BE2C (cell line): ENCODE measurements around the gene ROMO1.

Experiments
- DNase-seq: peaks from one replicate; pipeline ENCODE4 v3.0.0-alpha.2; 2020
- H3K27me3 ChIP-seq: fragments of 250-450 bp; sonication (Bioruptor Pico); 2 replicates; pipeline ENCODE4 v1.5.1; 2020; ENCODE audit warnings: mild to moderate bottlenecking
- H3K36me3 ChIP-seq: fragments of 250-450 bp; sonication (Bioruptor Pico); 2 replicates; pipeline ENCODE4 v1.5.1; 2020; ENCODE audit warnings: mild to moderate bottlenecking
- H3K4me1 ChIP-seq: fragments of 250-450 bp; sonication (Bioruptor Pico); 2 replicates; pipeline ENCODE4 v1.5.1; 2020
- H3K4me3 ChIP-seq: 2 replicates; pipeline ENCODE4 v1.5.1; 2011; ENCODE audit warnings: low read depth, low read length
- H3K9me3 ChIP-seq: fragments of 250-450 bp; sonication (Bioruptor Pico); 2 replicates; pipeline ENCODE4 v1.5.1; 2020
- CTCF ChIP-seq: IDR thresholded peaks from 2 replicates; pipeline ENCODE4 v1.5.1; 2012; ENCODE audit warnings: mild to moderate bottlenecking, low read depth, low read length

ROMO1 gene

GRCh38 chr20:35737865-35738333, 38.7 kb downstream of the ROMO1 start:
- peaks cover 10% of the 10 kb centered on the region for H3K4me1 ChIP-seq
- H3K4me3 ChIP-seq: no peak overlapping the region
- 0 out of 2 replicates have a peak, but pooled peaks cover 3% of the 10 kb centered on the region for H3K27me3 ChIP-seq
- H3K36me3 ChIP-seq: peaks cover 89% of the 10 kb centered on the region
- H3K9me3 ChIP-seq: no peaks in the 10 kb centered on the region
- no peak for DNase-seq
- no peak for TF ChIP-seq CTCF

GRCh38 chr20:35738410-35739179, 39.4 kb downstream of the ROMO1 start:
- TF ChIP-seq CTCF: no peak
- peaks cover 82% of the 10 kb centered on the region for H3K36me3 ChIP-seq
- peaks cover 14% of the 10 kb centered on the region for H3K4me1 ChIP-seq
- 0 out of 2 replicates have a peak, but pooled peaks cover 3% of the 10 kb centered on the region for H3K27me3 ChIP-seq
- H3K9me3 ChIP-seq: no peaks in the 10 kb centered on the region
- H3K4me3 ChIP-seq: peak overlapping the region; percentile 8; the same call in 1 of the 2 replicates
- DNase-seq: no peak

DNA sequence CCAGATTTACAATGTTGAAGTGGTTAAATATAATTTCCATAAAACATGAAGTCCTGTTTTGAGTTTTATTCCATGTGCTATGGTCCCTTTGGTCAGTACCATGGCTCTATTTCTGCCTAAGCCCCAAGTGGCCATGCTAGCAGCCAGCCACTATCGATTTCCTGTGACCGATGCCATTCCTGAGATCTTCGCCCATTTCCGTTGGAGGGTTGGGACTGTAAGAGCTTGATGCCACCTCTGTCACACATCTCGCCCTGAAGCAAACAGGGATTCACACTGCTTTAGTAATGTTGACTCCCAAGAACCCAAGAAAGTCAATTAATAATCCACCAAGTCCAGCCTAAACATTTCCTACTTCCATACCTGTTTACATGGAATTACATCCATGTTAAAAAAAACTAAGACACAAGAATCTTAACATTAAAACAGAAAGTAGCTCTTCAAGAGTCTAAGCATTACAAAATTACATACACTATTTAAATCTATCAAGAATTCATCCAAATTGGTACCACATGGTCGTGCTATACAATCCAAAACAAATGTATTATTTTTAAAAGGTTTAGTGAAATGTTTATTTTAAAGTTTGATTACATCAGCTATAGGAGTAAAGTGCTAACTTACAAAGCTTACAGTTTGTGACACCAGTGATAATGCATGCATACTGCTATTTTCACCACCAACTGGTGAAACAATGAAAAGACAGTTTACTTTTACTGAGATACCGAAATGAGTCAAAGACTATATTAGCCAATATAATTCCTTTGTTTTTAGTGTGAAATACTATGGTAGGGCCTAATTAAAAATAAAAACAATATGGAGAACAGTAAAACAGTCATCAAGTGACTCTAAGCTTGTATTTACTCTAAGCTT, 40.3 kb downstream of the ROMO1 start:
- DNase-seq: peak; percentile 28

GRCh38 chr20:35741892-35742740, 42.9 kb downstream of the ROMO1 start, which contains the start of gene RBM39:
Gene RBM39, minus strand, starts transcription at chr20:35742260. Its CDS starts 1,386 bp downstream, at chr20:35740874.
- Histone ChIP-seq H3K4me1 (peaks cover 10% of the 10 kb centered on the region), H3K27me3 (no peaks in the 10 kb centered on the region), H3K9me3 (no peaks in the 10 kb centered on the region), H3K4me3 (peak within 1 kb of the TSS; percentile 87), H3K36me3 (peaks cover 47% of the 10 kb centered on the region)
- peak; percentile 100 for DNase-seq
- TF ChIP-seq CTCF: peak; percentile 51

More for the DNA sequence above, 40.3 kb downstream of the ROMO1 start:
- H3K27me3 ChIP-seq: no peaks in the 10 kb centered on the region
- H3K4me1 ChIP-seq: peaks cover 14% of the 10 kb centered on the region
- TF ChIP-seq CTCF: peak; percentile 25
- peak overlapping the region; percentile 75 for H3K4me3 ChIP-seq
- H3K9me3 ChIP-seq: no peaks in the 10 kb centered on the region
- peaks cover 73% of the 10 kb centered on the region for H3K36me3 ChIP-seq

DNA sequence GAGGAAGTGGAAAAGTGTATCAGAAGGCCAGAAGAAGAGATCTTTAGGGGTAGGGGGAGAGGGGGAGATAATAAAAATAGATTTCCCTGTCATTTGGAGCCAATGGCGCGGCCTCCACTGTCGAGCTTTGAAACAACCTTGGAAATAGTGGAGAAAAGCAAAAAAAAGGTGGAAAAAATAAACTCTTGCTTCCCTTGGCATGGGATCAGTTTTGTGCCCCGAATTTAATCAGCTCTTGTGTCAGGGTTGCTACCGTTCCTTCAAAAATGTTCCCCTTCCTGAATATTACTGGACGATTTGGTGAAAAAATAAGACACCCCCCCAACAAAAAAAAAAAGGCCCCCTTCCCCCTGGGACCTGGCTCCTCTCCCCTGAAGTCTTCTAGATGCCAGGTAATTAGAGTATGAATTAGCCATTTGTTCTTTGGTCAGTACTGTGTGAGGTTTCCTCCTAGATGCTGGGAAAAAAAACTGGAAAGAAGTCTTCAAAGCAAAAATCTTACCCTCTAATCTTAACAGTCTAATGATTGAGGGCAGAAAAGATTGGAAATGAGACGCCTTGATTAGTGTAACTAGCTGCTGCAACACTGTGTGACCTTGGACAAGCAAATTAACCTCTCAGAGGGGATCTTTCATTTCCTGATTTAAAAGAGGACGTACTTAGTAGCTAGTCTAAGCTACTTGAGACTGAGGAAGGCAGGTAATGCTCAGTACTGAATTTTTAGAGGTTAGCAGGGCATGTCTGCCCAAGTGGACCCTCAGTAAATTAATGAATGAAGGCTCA, 43.7 kb downstream of the ROMO1 start:
- H3K4me1 ChIP-seq: peaks cover 10% of the 10 kb centered on the region
- no peak for TF ChIP-seq CTCF
- H3K4me3 ChIP-seq: peak overlapping the region; percentile 87
- no peaks in the 10 kb centered on the region for H3K27me3 ChIP-seq
- DNase-seq: no peak
- H3K9me3 ChIP-seq: no peaks in the 10 kb centered on the region
- peaks cover 39% of the 10 kb centered on the region for H3K36me3 ChIP-seq
